Nephron (organoid): ENCODE measurements around the gene SH2D2A.

ENCODE experiments used
- H3K27ac Mint-ChIP-seq, 3 experiments: 2 replicates each; pipeline ENCODE4 v1.8.0; 2020; ENCODE audit warnings: mixed read lengths in 3 of 3, mild to moderate bottlenecking in 2 of 3, moderate library complexity in 1 of 3
- H3K27me3 Mint-ChIP-seq: 2 replicates; pipeline ENCODE4 v1.8.0; 2021; ENCODE audit warnings: low read depth, mild to moderate bottlenecking, moderate library complexity, mixed read lengths
- H3K36me3 Mint-ChIP-seq: 2 replicates; pipeline ENCODE4 v1.8.0; 2020; ENCODE audit warnings: low read depth, mixed read lengths
- H3K4me1 Mint-ChIP-seq: 2 replicates; pipeline ENCODE4 v1.8.0; 2020; ENCODE audit warnings: mixed read lengths
- H3K4me3 Mint-ChIP-seq, 3 experiments: 2 replicates each; pipeline ENCODE4 v1.8.0; 2020; ENCODE audit warnings: mild to moderate bottlenecking in 3 of 3, mixed read lengths in 3 of 3, moderate library complexity in 2 of 3
- H3K9me3 Mint-ChIP-seq: 2 replicates; pipeline ENCODE4 v1.8.0; 2020; ENCODE audit warnings: mixed read lengths
- CTCF ChIP-seq, 3 experiments: fragments of 200-600 bp; sonication (generic); IDR thresholded peaks; one replicate each; pipeline ENCODE4 v1.5.0; 2021; ENCODE audit warnings: antibody characterized with exemption in 3 of 3; ENCODE audit not compliant: unreplicated experiment in 3 of 3

The SH2D2A gene

GRCh38 chr1:156838972-156839371, 22.3 kb upstream of the SH2D2A start:
- H3K36me3 Mint-ChIP-seq = peaks cover 7% of the 10 kb centered on the region
- peaks cover 20% of the 10 kb centered on the region for H3K4me1 Mint-ChIP-seq

DNA sequence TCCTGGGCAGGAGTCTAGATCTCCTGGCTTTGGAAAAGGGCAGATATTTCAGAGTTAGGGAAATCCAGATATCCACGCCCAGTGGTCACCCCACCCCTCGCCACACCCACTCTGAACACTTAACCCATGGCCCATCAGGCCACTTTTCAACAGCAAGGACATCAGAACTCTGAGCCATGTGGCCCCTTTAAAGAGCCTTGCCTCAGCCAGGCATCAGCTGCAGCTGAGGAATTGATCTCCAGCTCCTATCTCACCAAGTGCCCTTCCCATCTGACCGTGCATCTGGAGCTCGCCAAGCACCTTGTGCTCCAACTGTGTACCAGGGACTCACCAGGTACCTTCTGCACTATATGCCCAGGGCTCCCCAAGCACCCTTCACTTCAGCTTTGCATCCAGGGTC, 20.2 kb upstream of the SH2D2A start:
- H3K4me1 Mint-ChIP-seq = peaks cover 20% of the 10 kb centered on the region
- H3K27me3 Mint-ChIP-seq = peaks cover 79% of the 10 kb centered on the region
- no peak overlapping the region for H3K4me3 Mint-ChIP-seq
- no peak for TF ChIP-seq CTCF (IDR thresholded peaks at IDR 0.05; ENCODE audit: unreplicated experiment in 3 of 3)
- H3K36me3 Mint-ChIP-seq = no peaks in the 10 kb centered on the region
- no peaks in the 10 kb centered on the region for H3K9me3 Mint-ChIP-seq
- no peak overlapping the region for H3K27ac Mint-ChIP-seq

More at GRCh38 chr1:156838972-156839371, 22.3 kb upstream of the SH2D2A start:
- Mint-ChIP-seq H3K4me3 (no peak overlapping the region), H3K27ac (no peak overlapping the region), H3K9me3 (no peaks in the 10 kb centered on the region), H3K27me3 (peaks cover 83% of the 10 kb centered on the region)
- TF ChIP-seq CTCF (IDR thresholded peaks at IDR 0.05; ENCODE audit: unreplicated experiment in 3 of 3) = peak; percentile 75 to 79 (median 76)

GRCh38 chr1:156836041-156836654, 19.5 kb upstream of the SH2D2A start:
- Mint-ChIP-seq H3K4me1 (peaks cover 20% of the 10 kb centered on the region), H3K27ac (no peak overlapping the region), H3K27me3 (peaks cover 82% of the 10 kb centered on the region), H3K9me3 (no peaks in the 10 kb centered on the region), H3K36me3 (no peaks in the 10 kb centered on the region), H3K4me3 (no peak overlapping the region)
- no peak for TF ChIP-seq CTCF (IDR thresholded peaks at IDR 0.05; ENCODE audit: unreplicated experiment in 3 of 3)

DNA sequence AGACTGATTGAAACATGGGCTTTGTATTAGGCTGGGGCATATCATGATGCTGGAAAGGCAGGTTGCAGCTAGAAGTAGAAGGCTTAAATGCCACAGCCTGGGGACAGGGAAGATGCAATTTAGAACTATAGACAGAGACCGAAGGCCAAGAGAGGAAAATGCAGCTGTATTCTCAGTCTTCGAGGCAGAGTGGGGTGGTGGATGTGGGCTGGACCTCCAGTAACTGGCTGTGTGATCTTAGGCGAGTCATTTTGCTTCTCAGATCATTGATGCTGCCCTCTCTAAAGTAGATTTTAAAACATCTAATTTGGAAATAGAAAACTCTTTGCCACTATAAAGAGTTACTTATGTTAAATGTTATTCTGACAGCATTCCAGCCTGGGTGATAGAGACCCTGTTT, 17.7 kb upstream of the SH2D2A start:
- Mint-ChIP-seq H3K27ac (no peak overlapping the region), H3K4me3 (no peak overlapping the region), H3K36me3 (no peaks in the 10 kb centered on the region), H3K27me3 (peaks cover 74% of the 10 kb centered on the region), H3K9me3 (no peaks in the 10 kb centered on the region), H3K4me1 (peaks cover 20% of the 10 kb centered on the region)
- TF ChIP-seq CTCF (IDR thresholded peaks at IDR 0.05; ENCODE audit: unreplicated experiment in 3 of 3) = no peak

DNA sequence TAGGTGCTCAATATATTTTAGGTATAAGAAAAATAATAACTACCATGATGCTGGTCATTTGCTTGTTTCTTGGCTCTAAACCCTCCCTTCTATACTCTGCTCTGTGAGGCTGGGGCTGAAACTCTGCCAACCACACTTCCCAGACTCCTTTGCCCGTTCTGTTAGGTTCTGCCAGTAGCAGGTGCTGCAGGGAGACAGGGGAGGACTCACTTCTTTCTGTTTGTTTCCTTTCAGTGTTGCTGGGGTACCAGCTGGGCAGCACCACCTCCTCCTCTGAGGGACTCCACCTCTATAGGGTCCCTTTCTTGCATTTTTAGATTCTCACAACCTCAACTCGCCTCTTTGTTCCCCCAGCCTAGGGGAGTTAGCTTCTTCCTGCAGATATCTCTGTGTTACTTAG, 17.0 kb upstream of the SH2D2A start:
- Mint-ChIP-seq H3K36me3 (no peaks in the 10 kb centered on the region), H3K4me1 (peaks cover 20% of the 10 kb centered on the region), H3K27me3 (peaks cover 74% of the 10 kb centered on the region), H3K27ac (no peak overlapping the region), H3K9me3 (no peaks in the 10 kb centered on the region), H3K4me3 (no peak overlapping the region)
- no peak for TF ChIP-seq CTCF (IDR thresholded peaks at IDR 0.05; ENCODE audit: unreplicated experiment in 3 of 3)

GRCh38 chr1:156832434-156832833, 15.8 kb upstream of the SH2D2A start:
- Mint-ChIP-seq H3K4me1 (peaks cover 26% of the 10 kb centered on the region), H3K36me3 (no peaks in the 10 kb centered on the region), H3K27me3 (peaks cover 64% of the 10 kb centered on the region), H3K9me3 (no peaks in the 10 kb centered on the region), H3K4me3 (no peak overlapping the region), H3K27ac (no peak overlapping the region)
- TF ChIP-seq CTCF (IDR thresholded peaks at IDR 0.05; ENCODE audit: unreplicated experiment in 3 of 3) = no peak
